Measurements from ENCODE around the gene TRABD2B. TPM values are rescaled to one million over a fixed set of nuclear protein-coding genes. Genes with fewer than 3 reads are reported as not detected.

TRABD2B gene
- total RNA-seq, 2 donors from 2014 or later: 1.1 to 2.1 TPM

GRCh38 chr1:48007047-48007446, 9.9 kb upstream of the TRABD2B start:
- no peak overlapping the region for H3K27ac ChIP-seq
- intact Hi-C loops (cut with DNase I): no loop called here

GRCh38 chr1:48006264-48006663, 9.1 kb upstream of the TRABD2B start:
- 82% methylated on average over 1 of the region's 1 CpG for WGBS
- TF ChIP-seq POLR2AphosphoS5 (IDR thresholded peaks at IDR 0.05) (no peak), POLR2A (IDR thresholded peaks at IDR 0.05) (no peak), CTCF (IDR thresholded peaks at IDR 0.05) (no peak)
- no peaks in the 10 kb centered on the region for H3K27me3 ChIP-seq (replicated peaks; ENCODE audit: insufficient read depth)
- intact Hi-C loops (cut with DNase I): no loop called here
- H3K27ac ChIP-seq: no peak overlapping the region
- H3K9me3 ChIP-seq: no peaks in the 10 kb centered on the region
- no peaks in the 10 kb centered on the region for H3K36me3 ChIP-seq
- H3K4me1 ChIP-seq (replicated peaks): no peaks in the 10 kb centered on the region
- no peak for DNase-seq (ENCODE audit: low spot score)
- H3K4me3 ChIP-seq: no peak overlapping the region

More at GRCh38 chr1:48007047-48007446, 9.9 kb upstream of the TRABD2B start:
- no peak overlapping the region for H3K4me3 ChIP-seq
- no peak for DNase-seq (ENCODE audit: low spot score)
- TF ChIP-seq POLR2AphosphoS5 (IDR thresholded peaks at IDR 0.05): no peak
- TF ChIP-seq POLR2A (IDR thresholded peaks at IDR 0.05): no peak
- no peak for TF ChIP-seq CTCF (IDR thresholded peaks at IDR 0.05)
- H3K27me3 ChIP-seq (replicated peaks; ENCODE audit: insufficient read depth): no peaks in the 10 kb centered on the region
- no peaks in the 10 kb centered on the region for H3K4me1 ChIP-seq (replicated peaks)
- no peaks in the 10 kb centered on the region for H3K36me3 ChIP-seq
- 52% methylated on average over 2 of the region's 2 CpGs for WGBS
- H3K9me3 ChIP-seq: no peaks in the 10 kb centered on the region

GRCh38 chr1:48005253-48006117, 8.3 kb upstream of the TRABD2B start:
- no peaks in the 10 kb centered on the region for H3K27me3 ChIP-seq (replicated peaks; ENCODE audit: insufficient read depth)
- intact Hi-C loops (cut with DNase I): no loop called here
- no peak overlapping the region for H3K27ac ChIP-seq
- WGBS: 89% methylated on average over 8 of the region's 8 CpGs
- H3K36me3 ChIP-seq: no peaks in the 10 kb centered on the region
- no peak for TF ChIP-seq POLR2AphosphoS5 (IDR thresholded peaks at IDR 0.05)
- TF ChIP-seq CTCF (IDR thresholded peaks at IDR 0.05): no peak
- no peak for TF ChIP-seq POLR2A (IDR thresholded peaks at IDR 0.05)
- no peak overlapping the region for H3K4me3 ChIP-seq
- no peaks in the 10 kb centered on the region for H3K9me3 ChIP-seq
- DNase-seq (ENCODE audit: low spot score): no peak
- H3K4me1 ChIP-seq (replicated peaks): no peaks in the 10 kb centered on the region

GRCh38 chr1:48003741-48004531, 6.8 kb upstream of the TRABD2B start:
- H3K36me3 ChIP-seq: no peaks in the 10 kb centered on the region
- DNase-seq (ENCODE audit: low spot score): no peak
- intact Hi-C loops (cut with DNase I): no loop called here

More at GRCh38 chr1:48003741-48004531, 6.8 kb upstream of the TRABD2B start:
- H3K9me3 ChIP-seq: no peaks in the 10 kb centered on the region
- no peak overlapping the region for H3K4me3 ChIP-seq
- H3K4me1 ChIP-seq (replicated peaks): no peaks in the 10 kb centered on the region
- no peak overlapping the region for H3K27ac ChIP-seq
- H3K27me3 ChIP-seq (replicated peaks; ENCODE audit: insufficient read depth): no peaks in the 10 kb centered on the region
- TF ChIP-seq POLR2A (IDR thresholded peaks at IDR 0.05): no peak
- no peak for TF ChIP-seq POLR2AphosphoS5 (IDR thresholded peaks at IDR 0.05)
- no peak for TF ChIP-seq CTCF (IDR thresholded peaks at IDR 0.05)
- 51% methylated on average over 6 of the region's 6 CpGs for WGBS

Data from prostate gland (tissue), 2 donors.